ENCODE measurements around the gene MIGA2.

DNA sequence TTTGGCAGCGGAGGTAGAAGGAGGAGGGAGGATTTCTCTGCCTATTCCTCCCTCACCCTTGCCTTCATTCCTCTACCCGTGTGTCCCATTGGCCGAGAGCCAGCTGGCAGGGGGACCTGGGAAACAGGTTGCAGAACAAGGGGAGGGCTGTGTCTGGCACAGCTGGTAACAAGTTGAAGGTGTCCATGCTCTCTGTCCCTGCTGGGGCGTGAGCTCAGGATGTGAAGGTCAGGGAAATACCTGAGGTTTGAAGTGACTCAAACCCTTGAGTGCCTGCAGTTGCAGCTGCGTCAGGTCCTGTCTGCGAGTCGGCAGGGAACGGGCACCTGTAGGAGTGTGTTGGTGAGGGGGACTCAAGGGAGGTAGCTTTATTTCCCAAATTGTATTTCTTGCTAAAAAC, 16.2 kb downstream of the MIGA2 start:
- no peak for TF ChIP-seq POLR2A (IDR thresholded peaks at IDR 0.05)
- TF ChIP-seq, protein P1, sequence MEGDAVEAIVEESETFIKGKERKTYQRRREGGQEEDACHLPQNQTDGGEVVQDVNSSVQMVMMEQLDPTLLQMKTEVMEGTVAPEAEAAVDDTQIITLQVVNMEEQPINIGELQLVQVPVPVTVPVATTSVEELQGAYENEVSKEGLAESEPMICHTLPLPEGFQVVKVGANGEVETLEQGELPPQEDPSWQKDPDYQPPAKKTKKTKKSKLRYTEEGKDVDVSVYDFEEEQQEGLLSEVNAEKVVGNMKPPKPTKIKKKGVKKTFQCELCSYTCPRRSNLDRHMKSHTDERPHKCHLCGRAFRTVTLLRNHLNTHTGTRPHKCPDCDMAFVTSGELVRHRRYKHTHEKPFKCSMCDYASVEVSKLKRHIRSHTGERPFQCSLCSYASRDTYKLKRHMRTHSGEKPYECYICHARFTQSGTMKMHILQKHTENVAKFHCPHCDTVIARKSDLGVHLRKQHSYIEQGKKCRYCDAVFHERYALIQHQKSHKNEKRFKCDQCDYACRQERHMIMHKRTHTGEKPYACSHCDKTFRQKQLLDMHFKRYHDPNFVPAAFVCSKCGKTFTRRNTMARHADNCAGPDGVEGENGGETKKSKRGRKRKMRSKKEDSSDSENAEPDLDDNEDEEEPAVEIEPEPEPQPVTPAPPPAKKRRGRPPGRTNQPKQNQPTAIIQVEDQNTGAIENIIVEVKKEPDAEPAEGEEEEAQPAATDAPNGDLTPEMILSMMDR (IDR thresholded peaks at IDR 0.05): no peak
